Gastrocnemius medialis (tissue), 4 donors: ENCODE measurements around the gene ZNF688. TPM values are rescaled to one million over a fixed set of nuclear protein-coding genes. Genes with fewer than 3 reads are reported as not detected.
"Not testable (repeated sequence)": the region's sequence is repeated elsewhere in the genome, so short reads cannot be mapped to it uniquely, and the experiment has no call there.

ENCODE experiments used
- ATAC-seq, 2 donors: fragments of 150-250 bp; one replicate each; pipeline ENCODE4 v1.9.1; 2016
- DNase-seq, 2 donors: peaks; one replicate each; pipeline ENCODE4 v3.0.0-alpha.2; 2019
- H3K27ac ChIP-seq, 4 donors: fragments of 200-600 bp; sonication (generic); 1 replicate in 1 of 4; 2 replicates in 3 of 4; pipeline ENCODE4 v1.5.1; 2016 to 2018; ENCODE audit warnings: mild to moderate bottlenecking in 2 of 4, moderate library complexity in 1 of 4
- H3K27me3 ChIP-seq, 3 donors: fragments of 200-600 bp; sonication (generic) in 2 of 3; 1 replicate in 1 of 3; 2 replicates in 2 of 3; pipeline versions ENCODE4 v1.5.1 to v1.6.0; 2016 to 2019; ENCODE audit warnings: mild to moderate bottlenecking in 1 of 3, moderate library complexity in 1 of 3
- H3K36me3 ChIP-seq, 2 donors: fragments of 200-600 bp; sonication (generic) in 1 of 2; one replicate each; pipeline ENCODE4 v1.5.1; 2017 to 2018
- H3K4me1 ChIP-seq, 2 donors: fragments of 200-600 bp; sonication (generic) in 1 of 2; one replicate each; pipeline ENCODE4 v1.5.1; 2016 to 2017; ENCODE audit warnings: mild to moderate bottlenecking in 2 of 2
- H3K4me3 ChIP-seq, 4 donors: fragments of 200-600 bp; sonication (generic) in 3 of 4; 1 replicate in 1 of 4; 2 replicates in 3 of 4; pipeline ENCODE4 v1.5.1; 2016 to 2019; ENCODE audit warnings: mild to moderate bottlenecking in 2 of 4
- H3K9me3 ChIP-seq, 3 donors: fragments of 200-600 bp; sonication (generic) in 2 of 3; 1 replicate in 1 of 3; 2 replicates in 2 of 3; pipeline ENCODE4 v1.5.1; 2016 to 2019
- POLR2A ChIP-seq, 2 donors: fragments of 450-650 bp; IDR thresholded peaks; one replicate each; pipeline ENCODE4 v1.6.1; 2017; ENCODE audit warnings: antibody characterized with exemption in 2 of 2, mild to moderate bottlenecking in 2 of 2, moderate library complexity in 2 of 2
- in situ Hi-C, 4 donors: fragments of 200-750 bp; cut with MboI; loops; one replicate each; pipeline versions ENCODE4 v1.15.0 to v1.8.0; 2017; ENCODE audit warnings: low sequenced_read_pairs in 4 of 4
- intact Hi-C: fragments of 100-400 bp; cut with DNase I; formaldehyde crosslinking; loops from one replicate; pipeline ENCODE4 v1.15.1; 2023; ENCODE audit warnings: low total_unique reads
- total RNA-seq, 4 donors: library from RNA; depleted of rRNA; stranded (reverse); fragments of >200 nt; gene quantifications; one replicate each; pipeline versions ENCODE4 v1.1.0 to v1.2.3, GENCODE V29; 2016
- TF ChIP-seq, protein P1 (sequence below), 5 experiments: fragments of 450-650 bp in 3 of 5; fragments of 200-600 bp in 2 of 5; sonication (generic) in 2 of 5; IDR thresholded peaks in 4 of 5; conservative IDR thresholded peaks in 1 of 5; 1 replicate in 4 of 5; 2 replicates in 1 of 5; pipeline ENCODE4 v1.5.1; 2016 to 2019; ENCODE audit warnings: antibody characterized with exemption in 5 of 5, mild to moderate bottlenecking in 3 of 5, moderate library complexity in 3 of 5

The ZNF688 gene
- total RNA-seq, 4 donors from 2014 or later = 11.0 to 38.2 (median 18.5) TPM

DNA sequence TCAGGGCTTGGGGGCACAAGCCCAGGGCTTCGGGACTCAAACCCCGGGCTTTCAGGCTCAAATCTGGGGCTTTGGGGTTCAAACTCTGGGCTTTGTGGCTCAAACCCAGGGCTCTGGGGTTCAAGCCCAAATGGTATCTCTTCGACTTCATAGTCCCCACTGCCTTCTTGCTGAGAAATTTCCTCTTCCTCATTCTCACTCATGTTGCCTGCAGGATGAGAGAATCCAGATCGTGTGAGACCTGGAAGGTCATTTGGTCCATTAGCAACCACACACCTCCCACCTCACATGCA, 45.7 kb downstream of the ZNF688 start:
- Histone ChIP-seq H3K27ac (peak overlapping the region; percentile 96 to 100 (median 97)), H3K27me3 (no peaks in the 10 kb centered on the region), H3K36me3 (peaks cover 0 to 10% of the 10 kb centered on the region in 2 donors), H3K4me3 (peak overlapping the region; percentile 64 to 91 (median 76)), H3K4me1 (peaks cover 19 to 36% of the 10 kb centered on the region in 2 donors), H3K9me3 (no peaks in the 10 kb centered on the region)
- DNase-seq (no peak), ATAC-seq (no peak)
- TF ChIP-seq, protein P1, sequence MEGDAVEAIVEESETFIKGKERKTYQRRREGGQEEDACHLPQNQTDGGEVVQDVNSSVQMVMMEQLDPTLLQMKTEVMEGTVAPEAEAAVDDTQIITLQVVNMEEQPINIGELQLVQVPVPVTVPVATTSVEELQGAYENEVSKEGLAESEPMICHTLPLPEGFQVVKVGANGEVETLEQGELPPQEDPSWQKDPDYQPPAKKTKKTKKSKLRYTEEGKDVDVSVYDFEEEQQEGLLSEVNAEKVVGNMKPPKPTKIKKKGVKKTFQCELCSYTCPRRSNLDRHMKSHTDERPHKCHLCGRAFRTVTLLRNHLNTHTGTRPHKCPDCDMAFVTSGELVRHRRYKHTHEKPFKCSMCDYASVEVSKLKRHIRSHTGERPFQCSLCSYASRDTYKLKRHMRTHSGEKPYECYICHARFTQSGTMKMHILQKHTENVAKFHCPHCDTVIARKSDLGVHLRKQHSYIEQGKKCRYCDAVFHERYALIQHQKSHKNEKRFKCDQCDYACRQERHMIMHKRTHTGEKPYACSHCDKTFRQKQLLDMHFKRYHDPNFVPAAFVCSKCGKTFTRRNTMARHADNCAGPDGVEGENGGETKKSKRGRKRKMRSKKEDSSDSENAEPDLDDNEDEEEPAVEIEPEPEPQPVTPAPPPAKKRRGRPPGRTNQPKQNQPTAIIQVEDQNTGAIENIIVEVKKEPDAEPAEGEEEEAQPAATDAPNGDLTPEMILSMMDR (IDR thresholded peaks at IDR 0.05 in 4 of 5, conservative IDR thresholded peaks at IDR 0.05 in 1 of 5) = no peak
- TF ChIP-seq POLR2A (IDR thresholded peaks at IDR 0.05) = no peak
- intact Hi-C loops (loop anchor here (2.0 to 10.0 kb wide), 5 partner anchors 33 to 711 kb away; partner anchors contain the start of genes PAGR1, PRRT2, SEPHS2 and ZNF646), in situ Hi-C loops (loop anchor here in 2 of 4 donors (10.0 kb wide), 1 partner anchor 91 kb away; the partner anchor contains the start of gene DCTPP1 (in 2 of the 2))

DNA sequence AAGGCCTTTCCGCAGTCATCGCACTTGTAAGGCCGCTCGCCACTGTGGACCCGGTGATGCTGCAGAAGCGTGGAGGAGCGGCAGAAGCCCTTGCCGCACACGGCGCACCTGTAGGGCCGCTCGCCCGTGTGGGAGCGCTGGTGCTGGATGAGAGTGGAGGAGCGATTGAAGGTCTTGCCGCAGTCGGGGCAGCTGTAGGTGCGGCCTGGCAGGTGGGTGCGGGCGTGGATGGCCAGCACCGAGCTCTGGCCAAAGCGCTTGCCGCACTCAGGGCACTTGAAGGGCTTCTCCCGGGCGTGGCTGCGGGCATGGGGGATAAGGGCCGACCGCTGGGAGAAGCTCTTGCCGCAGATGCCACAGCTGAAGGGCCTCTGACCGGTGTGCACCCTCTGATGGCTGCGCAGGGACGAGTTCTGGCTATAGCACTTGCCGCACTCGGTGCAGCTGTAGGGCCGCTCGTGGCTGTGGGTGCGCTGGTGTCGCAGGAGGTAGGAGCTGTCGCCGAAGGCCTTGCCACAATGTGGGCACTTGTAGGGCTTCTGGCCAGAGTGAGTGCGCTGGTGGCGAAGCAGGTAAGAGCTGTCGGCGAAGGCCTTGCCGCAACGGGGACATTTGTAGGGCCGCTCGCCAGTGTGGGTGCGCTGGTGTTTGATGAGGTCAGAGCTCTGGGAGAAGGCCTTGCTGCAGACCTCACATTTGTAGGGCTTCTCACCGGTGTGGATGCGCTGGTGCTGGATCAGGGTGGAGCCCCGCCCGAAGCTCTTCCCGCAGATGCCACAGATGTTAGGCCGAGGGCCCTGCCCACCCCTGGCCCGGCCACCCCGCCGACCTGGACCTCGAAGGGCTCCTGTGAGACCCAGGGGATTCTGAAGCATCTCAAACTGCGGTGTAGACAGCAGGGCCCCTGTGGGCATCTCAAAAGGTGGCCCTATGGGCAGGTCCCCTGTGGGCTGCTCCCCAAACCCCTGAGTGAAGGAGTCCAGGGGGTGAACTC, 46.6 kb downstream of the ZNF688 start:
- Histone ChIP-seq H3K4me1 (peaks cover 19 to 36% of the 10 kb centered on the region in 2 donors), H3K9me3 (no peaks in the 10 kb centered on the region), H3K36me3 (peaks cover 0 to 10% of the 10 kb centered on the region in 2 donors), H3K4me3 (no peak overlapping the region), H3K27ac (peak overlapping the region in 3 of 4 donors; percentile 96 to 100 (median 97)), H3K27me3 (no peaks in the 10 kb centered on the region)
- in situ Hi-C loops (loop anchor here in 2 of 4 donors (10.0 kb wide), 1 partner anchor 90 kb away; the partner anchor contains the start of gene DCTPP1 (in 2 of the 2)), intact Hi-C loops (loop anchor here (5.0 to 10.0 kb wide), 2 partner anchors 547 to 710 kb away; partner anchors contain the start of genes PAGR1, PRRT2, ZNF646 and ZNF668)
- no peak for TF ChIP-seq POLR2A (IDR thresholded peaks at IDR 0.05)
- TF ChIP-seq, protein P1 (IDR thresholded peaks at IDR 0.05 in 4 of 5, conservative IDR thresholded peaks at IDR 0.05 in 1 of 5) = no peak
- DNase-seq (no peak), ATAC-seq (no peak)

DNA sequence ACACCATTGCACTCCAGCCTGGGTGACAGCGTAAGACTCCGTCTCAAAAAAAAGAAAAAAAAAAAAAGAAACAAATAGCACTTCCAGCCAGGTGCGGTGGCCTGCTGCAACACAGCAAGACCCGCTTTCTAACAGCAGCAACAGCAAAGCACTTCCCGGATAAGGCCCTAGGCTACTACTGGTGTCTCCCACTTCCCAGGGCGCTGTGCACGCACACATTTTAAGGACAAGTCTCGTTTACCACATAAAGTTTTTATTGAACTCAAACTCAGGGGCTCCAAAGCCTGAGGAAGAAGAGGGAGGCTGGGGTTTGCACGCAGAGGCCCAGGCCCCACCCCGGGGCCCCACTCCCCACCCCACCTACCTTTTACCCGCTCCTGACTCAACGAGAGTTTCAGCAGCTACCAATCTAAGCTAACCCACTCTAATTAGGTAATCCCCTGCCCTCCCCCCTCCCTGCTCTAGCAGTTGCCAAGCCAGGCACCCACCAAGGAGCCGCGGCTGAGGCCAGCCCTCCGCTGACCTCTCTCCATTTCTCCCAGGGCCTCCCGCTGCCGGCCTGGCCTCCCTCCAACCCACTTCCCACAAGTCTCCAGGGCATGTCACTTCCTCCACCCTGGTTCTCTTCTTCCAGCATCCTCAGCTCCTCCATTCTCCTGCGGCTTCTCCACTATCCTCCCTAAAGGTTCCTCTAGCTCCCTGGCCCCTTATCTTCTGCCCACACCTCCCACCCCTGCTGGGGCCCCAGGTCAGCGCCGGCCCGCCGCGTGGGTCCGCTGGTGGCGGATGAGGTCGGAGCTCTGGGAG, 47.5 kb downstream of the ZNF688 start:
- Histone ChIP-seq H3K27ac (peak overlapping the region in 2 of 4 donors; percentile 2 to 96), H3K9me3 (no peaks in the 10 kb centered on the region), H3K36me3 (peaks cover 0 to 10% of the 10 kb centered on the region in 2 donors), H3K4me1 (peaks cover 13 to 34% of the 10 kb centered on the region in 2 donors), H3K4me3 (no peak overlapping the region), H3K27me3 (no peaks in the 10 kb centered on the region)
- TF ChIP-seq, protein P1 (IDR thresholded peaks at IDR 0.05 in 4 of 5, conservative IDR thresholded peaks at IDR 0.05 in 1 of 5) = no peak
- no peak for TF ChIP-seq POLR2A (IDR thresholded peaks at IDR 0.05)
- intact Hi-C loops (loop anchor here (10.0 kb wide), 1 partner anchor 709 kb away; the partner anchor contains the start of genes PAGR1 and PRRT2), in situ Hi-C loops (loop anchor here in 2 of 4 donors (10.0 kb wide), 1 partner anchor 89 kb away; the partner anchor contains the start of gene DCTPP1 (in 2 of the 2))
- no peak for ATAC-seq
- DNase-seq = no peak

DNA sequence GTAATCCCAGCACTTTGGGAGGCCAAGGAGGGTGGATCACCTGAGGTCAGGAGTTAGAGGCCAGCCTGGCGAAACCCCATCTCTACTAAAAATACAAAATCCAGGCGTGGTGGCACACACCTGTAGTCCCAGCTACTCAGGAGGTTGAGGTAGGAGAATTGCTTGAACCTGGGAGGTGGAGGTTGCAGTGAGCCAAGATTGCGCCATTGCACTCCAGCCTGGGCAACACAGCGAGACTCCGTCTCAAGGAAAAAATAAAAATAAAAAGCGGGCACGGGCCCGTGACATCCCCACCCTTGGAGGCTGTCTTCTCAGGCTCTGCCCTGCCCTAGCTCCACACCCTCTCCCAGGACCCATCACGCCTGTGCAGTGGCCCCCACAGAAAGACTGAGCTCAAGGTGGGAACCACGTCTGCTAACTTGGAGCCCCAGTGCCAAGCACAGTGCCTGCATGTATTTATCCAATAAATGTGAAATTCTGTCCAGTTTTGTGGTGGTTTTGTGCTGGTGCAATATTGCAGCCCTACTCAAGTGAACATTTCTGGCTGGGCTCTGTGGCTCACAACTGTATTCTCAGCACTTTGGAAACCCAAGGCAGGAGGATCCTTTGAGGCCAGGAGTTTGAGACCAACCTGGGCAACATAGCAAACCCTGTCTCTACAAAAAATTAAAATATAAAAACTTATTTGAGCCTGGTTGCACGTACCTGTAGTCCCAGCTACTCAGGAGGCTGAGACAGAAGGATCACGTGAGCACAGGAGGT, 48.6 kb downstream of the ZNF688 start:
- in situ Hi-C loops = loop anchor here in 2 of 4 donors (10.0 kb wide), 1 partner anchor 88 kb away; the partner anchor contains the start of gene DCTPP1 (in 2 of the 2)
- DNase-seq, ATAC-seq, H3K27me3 ChIP-seq, H3K27ac ChIP-seq, H3K9me3 ChIP-seq, H3K4me3 ChIP-seq: not testable (repeated sequence)
- Histone ChIP-seq H3K36me3 (peaks cover 0 to 10% of the 10 kb centered on the region in 2 donors), H3K4me1 (peaks cover 7 to 23% of the 10 kb centered on the region in 2 donors)
- intact Hi-C loops = loop anchor here (10.0 kb wide), 1 partner anchor 708 kb away; the partner anchor contains the start of genes PAGR1 and PRRT2
